SK-N-MC (cell line): ENCODE results near the gene C11orf71.

Experiments used
- EZH2 ChIP-seq: fragments of 200-600 bp; sonication (generic); IDR thresholded peaks from one replicate; pipeline ENCODE4 v1.6.1; 2017; ENCODE audit warnings: antibody characterized with exemption
- FOXP2 ChIP-seq: optimal IDR thresholded peaks from 2 replicates; pipeline ENCODE3; 2011; ENCODE audit warnings: mild to moderate bottlenecking, moderate library complexity; ENCODE audit not compliant: insufficient read depth; ENCODE audit errors: extremely low read length, control extremely low read depth
- POLR2AphosphoS5 ChIP-seq: IDR thresholded peaks from 2 replicates; pipeline ENCODE4 v1.6.1; 2012; ENCODE audit warnings: mild to moderate bottlenecking, low read depth, low read length, borderline replicate concordance

DNA sequence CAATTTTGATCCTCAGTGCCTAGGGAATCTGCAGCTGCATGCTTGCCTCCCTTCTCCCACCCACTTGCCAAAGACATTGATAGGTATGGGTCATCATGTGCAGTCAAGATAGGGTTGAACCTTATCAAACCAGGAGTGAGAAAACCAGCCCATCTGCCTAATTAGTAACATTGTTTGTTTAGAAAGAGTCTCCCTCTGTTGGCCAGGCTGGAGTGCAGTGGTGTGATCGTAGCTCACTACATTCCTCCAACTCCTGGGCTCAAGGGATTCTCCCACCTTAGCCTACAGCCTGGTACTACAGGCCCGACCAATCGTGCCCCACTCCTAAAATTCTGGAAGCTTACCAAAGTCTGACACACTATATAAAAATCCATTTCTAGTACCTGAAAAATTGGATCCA lies 4.6 kb downstream of the C11orf71 start:
- TF ChIP-seq EZH2 (no peak), POLR2AphosphoS5 (no peak), FOXP2 (no peak)
